ENCODE data around the gene NSMF. TPM values are rescaled to one million over a fixed set of nuclear protein-coding genes. Genes with fewer than 3 reads are reported as not detected.

NSMF gene
- total and polyA plus RNA-seq, 2 experiments from 2014 or later: 73.0 to 107 TPM

- Histone ChIP-seq H3K27me3 (peaks cover 8% of the 10 kb centered on the region), H3K9me3 (ENCODE audit: low read depth) (no peaks in the 10 kb centered on the region), H3K36me3 (no peaks in the 10 kb centered on the region), H3K4me1 (ENCODE audit: low read depth) (no peaks in the 10 kb centered on the region), H3K27ac (no peak overlapping the region), H3K4me3 (no peak overlapping the region)
- TF ChIP-seq, protein P1, sequence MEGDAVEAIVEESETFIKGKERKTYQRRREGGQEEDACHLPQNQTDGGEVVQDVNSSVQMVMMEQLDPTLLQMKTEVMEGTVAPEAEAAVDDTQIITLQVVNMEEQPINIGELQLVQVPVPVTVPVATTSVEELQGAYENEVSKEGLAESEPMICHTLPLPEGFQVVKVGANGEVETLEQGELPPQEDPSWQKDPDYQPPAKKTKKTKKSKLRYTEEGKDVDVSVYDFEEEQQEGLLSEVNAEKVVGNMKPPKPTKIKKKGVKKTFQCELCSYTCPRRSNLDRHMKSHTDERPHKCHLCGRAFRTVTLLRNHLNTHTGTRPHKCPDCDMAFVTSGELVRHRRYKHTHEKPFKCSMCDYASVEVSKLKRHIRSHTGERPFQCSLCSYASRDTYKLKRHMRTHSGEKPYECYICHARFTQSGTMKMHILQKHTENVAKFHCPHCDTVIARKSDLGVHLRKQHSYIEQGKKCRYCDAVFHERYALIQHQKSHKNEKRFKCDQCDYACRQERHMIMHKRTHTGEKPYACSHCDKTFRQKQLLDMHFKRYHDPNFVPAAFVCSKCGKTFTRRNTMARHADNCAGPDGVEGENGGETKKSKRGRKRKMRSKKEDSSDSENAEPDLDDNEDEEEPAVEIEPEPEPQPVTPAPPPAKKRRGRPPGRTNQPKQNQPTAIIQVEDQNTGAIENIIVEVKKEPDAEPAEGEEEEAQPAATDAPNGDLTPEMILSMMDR (IDR thresholded peaks at IDR 0.05; ENCODE audit: low read depth, low read length): no peak
- no peak for DNase-seq (ENCODE audit: low read depth in 1 of 2, low spot score in 1 of 2)
Measured at GRCh38 chr9:137436761-137437600, 22.2 kb downstream of the NSMF start.

DNA sequence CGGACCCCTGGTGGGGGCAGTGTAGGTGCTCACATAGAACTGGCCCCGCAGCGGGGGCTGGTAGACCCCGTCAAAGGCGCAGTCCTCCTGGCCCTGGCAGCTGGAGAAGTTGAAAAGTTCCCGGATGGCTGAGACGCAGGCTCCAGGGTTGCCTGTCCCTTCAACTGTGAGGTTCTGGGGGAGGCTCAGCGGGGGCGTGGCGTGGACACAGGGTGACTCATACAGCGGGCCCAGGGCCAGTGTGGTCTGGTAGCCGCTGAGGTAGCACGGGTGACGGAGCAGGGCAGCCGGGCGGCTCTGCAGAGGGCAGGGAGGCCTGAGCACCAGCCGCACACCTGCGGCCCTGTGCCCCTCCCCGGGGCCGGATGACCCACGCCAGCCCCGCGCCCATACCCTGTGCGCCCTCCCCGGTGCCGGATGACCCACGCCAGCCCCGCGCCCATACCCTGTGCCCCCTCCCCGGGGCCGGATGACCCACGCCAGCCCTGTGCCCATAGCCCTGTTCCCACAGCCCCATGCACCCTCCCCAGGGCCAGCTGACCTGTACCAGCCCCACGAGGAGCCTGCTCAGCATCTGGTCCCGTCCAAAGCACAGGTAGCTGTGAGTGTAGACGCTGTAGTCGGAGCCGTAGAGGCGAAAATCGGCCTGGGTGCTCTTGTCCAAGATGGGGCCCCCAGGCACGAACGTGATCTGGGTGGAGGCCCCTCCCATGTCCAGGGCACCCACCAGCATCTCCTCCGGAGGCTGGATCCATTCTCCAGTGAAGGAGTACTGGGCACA lies 23.0 kb downstream of the NSMF start:
- DNase-seq (ENCODE audit: low read depth in 1 of 2, low spot score in 1 of 2): peak in 1 of 2 donors; percentile 91
- no peaks in the 10 kb centered on the region for H3K27me3 ChIP-seq
- TF ChIP-seq, protein P1 (IDR thresholded peaks at IDR 0.05; ENCODE audit: low read depth, low read length): no peak
- H3K9me3 ChIP-seq (ENCODE audit: low read depth): no peaks in the 10 kb centered on the region
- H3K27ac ChIP-seq: no peak overlapping the region
- H3K4me1 ChIP-seq (ENCODE audit: low read depth): no peaks in the 10 kb centered on the region
- H3K4me3 ChIP-seq: no peak overlapping the region
- no peaks in the 10 kb centered on the region for H3K36me3 ChIP-seq

DNA sequence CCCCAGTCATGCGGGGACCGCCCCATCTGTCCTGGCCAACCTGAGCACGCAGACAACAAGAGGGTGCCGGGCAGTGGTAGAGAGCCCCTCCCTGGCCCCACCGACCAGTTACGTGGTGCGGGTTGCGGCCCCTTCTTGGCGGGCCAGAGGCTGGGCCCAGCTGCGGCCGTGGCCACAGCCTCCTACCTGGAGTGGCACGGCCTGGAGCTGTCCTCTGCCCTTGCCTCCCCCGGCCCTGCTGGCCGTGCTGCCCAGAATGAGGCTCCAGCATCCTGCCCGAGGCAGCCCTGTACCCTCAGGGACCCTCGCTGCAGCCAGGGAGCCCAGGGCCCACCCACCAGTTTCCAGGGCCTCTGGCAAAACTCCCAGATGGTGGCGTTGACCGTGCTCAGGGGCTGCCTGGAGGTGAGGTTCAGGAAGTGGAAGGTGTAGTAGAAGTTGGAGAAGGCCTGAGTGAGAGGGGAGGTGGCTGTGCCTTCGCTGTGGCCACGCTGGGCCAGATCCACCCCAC lies 23.7 kb downstream of the NSMF start:
- no peaks in the 10 kb centered on the region for H3K36me3 ChIP-seq
- DNase-seq (ENCODE audit: low read depth in 1 of 2, low spot score in 1 of 2): no peak
- TF ChIP-seq, protein P1 (IDR thresholded peaks at IDR 0.05; ENCODE audit: low read depth, low read length): no peak
- no peaks in the 10 kb centered on the region for H3K9me3 ChIP-seq (ENCODE audit: low read depth)
- H3K4me1 ChIP-seq (ENCODE audit: low read depth): no peaks in the 10 kb centered on the region
- H3K27me3 ChIP-seq: no peaks in the 10 kb centered on the region
- no peak overlapping the region for H3K4me3 ChIP-seq
- no peak overlapping the region for H3K27ac ChIP-seq

GRCh38 chr9:137434498-137435380 lies 24.4 kb downstream of the NSMF start:
- no peak overlapping the region for H3K4me3 ChIP-seq
- H3K9me3 ChIP-seq (ENCODE audit: low read depth): no peaks in the 10 kb centered on the region
- no peaks in the 10 kb centered on the region for H3K27me3 ChIP-seq
- DNase-seq (ENCODE audit: low read depth in 1 of 2, low spot score in 1 of 2): no peak
- no peaks in the 10 kb centered on the region for H3K36me3 ChIP-seq
- no peaks in the 10 kb centered on the region for H3K4me1 ChIP-seq (ENCODE audit: low read depth)
- TF ChIP-seq, protein P1 (IDR thresholded peaks at IDR 0.05; ENCODE audit: low read depth, low read length): no peak
- H3K27ac ChIP-seq: no peak overlapping the region

- Histone ChIP-seq H3K4me3 (no peak overlapping the region), H3K9me3 (ENCODE audit: low read depth) (no peaks in the 10 kb centered on the region), H3K4me1 (ENCODE audit: low read depth) (no peaks in the 10 kb centered on the region), H3K36me3 (no peaks in the 10 kb centered on the region), H3K27me3 (no peaks in the 10 kb centered on the region), H3K27ac (no peak overlapping the region)
- DNase-seq (ENCODE audit: low read depth in 1 of 2, low spot score in 1 of 2): no peak
- TF ChIP-seq, protein P1 (IDR thresholded peaks at IDR 0.05; ENCODE audit: low read depth, low read length): no peak
Measured at GRCh38 chr9:137433916-137434431, 25.2 kb downstream of the NSMF start.
